ENCODE measurements around the gene TGM3.

TGM3 gene

DNA sequence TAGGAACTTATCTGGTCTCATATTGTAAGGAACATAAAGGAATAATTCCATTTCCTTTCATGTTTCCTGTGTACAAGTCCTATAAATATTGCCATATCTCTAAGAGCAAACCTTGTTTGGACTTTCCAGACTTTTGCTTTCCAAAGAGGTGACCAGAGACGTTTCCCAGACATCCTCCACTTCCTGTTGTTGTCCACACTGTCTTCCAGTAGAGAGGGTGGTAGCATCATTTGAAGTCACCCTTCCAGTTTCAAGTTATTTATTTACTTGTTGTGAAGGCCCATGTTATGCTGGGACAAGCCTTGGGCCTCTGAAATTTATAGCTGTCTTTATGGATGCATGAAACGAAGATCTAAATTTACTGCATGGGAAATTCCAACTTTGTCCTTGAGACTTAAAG is 10.6 kb upstream of the TGM3 start:
- DNase-seq (ENCODE audit: low spot score) = no peak

DNA sequence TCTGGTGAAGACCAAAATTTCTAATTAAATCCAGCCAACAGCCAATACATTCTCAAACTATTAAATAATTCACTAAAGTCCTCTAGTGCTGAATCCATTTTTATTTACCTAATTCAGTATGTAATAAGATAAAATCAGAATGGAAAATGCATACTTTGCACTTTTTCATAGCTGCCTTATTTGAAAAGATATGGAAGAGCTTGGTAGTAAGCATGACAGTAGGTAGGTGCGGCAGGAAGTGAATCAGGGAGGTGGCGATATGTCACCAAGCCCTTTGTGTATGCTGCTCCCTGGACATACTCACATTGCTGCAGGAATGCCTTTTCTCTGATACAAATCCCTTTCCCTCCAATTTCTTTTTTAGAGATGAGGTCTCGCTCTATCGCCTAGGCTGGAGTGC is 10.2 kb upstream of the TGM3 start:
- no peak for DNase-seq (ENCODE audit: low spot score)

DNA sequence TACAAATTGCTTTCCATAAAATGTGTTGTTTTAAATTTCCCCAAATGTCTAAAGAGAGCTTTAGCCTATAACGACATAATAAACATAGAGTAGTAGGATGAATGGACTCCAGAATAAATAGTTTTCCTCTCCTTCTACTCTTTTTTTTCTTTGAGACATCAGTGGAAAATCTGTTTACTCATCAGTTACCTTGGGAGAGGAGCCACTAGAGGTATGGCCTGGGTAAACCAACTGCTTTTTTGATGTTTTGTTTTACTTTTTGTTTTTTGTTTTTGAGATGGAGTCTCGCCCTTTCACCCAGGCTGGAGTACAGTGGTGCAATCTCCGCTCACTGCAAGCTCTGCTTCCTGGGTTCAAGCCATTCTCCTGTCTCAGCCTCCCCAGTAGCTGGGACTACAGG is 8.3 kb upstream of the TGM3 start:
- DNase-seq (ENCODE audit: low spot score) = no peak

DNA sequence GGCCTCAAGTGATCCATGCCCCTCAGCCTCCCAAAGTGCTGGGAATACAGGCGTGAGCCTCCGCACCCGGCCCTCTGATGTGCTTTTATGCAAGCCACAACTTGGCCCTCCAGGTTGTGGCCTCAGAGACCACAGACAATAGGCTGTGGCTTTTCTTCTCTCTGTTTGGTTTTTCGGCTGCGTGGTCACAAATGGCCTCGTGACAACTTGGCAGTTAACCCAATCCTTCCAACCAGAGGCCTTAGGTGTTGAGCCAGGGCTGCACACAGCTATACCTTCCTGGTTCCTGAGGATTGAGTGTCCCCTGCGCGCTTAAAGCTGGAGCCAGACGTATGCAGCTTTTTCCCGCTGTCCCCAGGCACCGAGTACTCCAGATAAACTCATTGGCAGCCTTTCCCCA is 6.3 kb upstream of the TGM3 start:
- DNase-seq (ENCODE audit: low spot score) = no peak

DNA sequence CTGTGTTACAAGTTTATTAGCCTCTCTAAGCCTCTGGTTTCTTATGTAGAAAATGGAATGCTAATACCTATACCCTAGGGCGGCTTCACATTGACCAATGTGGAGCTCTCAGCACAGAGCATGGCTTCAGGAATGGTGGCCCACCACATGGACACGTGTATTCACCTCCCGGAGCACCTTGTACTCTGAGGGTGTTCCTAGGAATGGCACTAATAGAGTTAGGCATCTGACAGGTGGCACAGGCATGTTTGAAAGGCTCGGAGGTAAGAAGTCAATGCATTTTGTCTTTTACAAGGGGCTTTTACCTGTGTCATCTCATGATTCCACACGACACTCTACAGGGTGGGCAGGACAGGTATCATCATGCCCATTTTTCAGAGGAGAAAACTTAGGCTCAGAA is 5.3 kb upstream of the TGM3 start:
- no peak for DNase-seq (ENCODE audit: low spot score)

DNA sequence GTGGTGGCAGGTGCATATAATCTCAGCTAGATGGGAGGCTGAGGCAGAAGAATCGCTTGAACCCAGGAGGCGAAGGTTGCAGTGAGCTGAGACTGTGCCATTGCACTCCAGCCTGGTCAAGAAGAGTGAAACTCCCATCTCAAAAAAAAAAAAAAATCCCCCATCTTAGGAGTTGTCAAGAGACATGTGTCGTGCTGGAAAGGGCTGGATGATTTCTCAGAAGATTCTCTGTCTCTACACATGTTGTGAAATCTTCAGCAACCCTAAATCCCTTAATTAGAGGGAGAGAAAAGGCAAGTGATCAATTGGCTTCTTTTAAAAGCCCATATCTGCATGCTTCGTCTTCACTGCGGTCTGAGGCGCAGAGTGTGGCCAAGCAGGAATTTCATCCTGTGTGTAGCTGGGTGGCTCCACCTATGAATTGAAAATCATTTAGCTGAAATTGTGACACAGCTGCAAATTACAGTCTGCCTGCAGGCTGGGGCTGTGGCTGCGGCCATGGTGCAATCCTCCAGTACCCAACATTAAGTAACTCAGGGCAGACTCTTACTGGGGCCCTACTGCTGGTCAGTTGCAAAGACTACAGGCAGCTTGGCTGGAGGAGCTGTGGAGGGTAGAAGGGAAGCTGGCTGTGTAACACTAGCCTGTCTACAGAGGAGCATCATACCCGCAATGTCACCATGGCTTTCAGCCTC is 3.2 kb upstream of the TGM3 start:
- DNase-seq (ENCODE audit: low spot score) = no peak

DNA sequence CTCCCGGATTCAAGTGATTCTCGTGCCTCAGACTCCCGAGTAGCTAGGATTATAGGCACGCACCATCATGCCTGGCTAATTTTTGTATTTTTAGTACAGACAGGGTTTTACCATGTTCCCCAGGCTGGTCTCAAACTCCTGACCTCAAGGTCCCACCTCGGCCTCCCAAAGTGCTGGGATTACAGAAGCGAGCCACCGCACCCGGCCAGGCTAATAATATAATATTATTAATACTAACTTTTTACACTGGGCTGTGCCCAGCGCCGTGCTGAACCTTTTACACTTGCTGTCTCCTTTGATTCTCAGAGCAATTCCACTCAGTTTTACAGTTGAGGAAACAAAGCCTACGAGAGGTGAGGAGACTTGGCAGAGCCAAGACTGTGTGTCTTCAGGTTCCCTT is 2.3 kb upstream of the TGM3 start:
- no peak for DNase-seq (ENCODE audit: low spot score)

DNA sequence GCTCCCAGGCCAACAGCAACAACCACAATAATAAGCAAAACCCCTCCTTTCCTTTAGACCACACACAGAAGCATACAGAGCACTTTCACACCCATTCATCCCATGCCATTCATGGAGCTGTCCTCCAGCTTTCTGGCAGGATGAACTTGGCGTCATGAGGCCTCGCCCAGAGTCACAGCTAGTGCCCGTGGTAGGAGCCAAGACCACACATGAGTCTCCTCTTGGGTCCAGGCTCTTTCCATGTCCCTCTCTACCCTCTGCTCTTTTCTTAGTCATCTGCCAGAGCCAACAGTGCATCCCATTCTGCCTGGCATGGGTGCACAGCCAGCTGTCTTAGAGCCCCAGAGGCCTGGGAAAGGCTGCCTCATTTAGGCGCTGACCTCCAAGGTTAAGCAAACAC is 1.8 kb upstream of the TGM3 start:
- DNase-seq (ENCODE audit: low spot score) = no peak

DNA sequence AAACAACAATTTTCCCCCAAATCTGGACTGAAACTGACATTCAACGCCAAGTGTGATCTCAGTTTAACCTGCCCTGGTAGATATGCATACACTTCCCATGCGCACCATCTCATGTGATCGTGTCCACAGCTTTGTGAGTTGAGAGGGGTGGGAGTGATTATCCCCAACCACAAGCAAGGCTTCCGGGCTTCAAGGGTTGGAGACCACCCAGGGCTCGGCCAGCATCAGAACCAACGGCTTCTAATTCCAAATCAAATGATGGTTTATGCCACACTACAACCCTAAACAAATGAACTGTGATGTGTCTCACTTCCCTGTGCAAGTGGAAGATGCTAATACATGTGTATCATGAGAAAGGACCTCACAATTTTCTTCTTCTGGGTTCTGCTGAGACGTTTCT is 515 bp upstream of the TGM3 start:
- DNase-seq (ENCODE audit: low spot score) = no peak

DNA sequence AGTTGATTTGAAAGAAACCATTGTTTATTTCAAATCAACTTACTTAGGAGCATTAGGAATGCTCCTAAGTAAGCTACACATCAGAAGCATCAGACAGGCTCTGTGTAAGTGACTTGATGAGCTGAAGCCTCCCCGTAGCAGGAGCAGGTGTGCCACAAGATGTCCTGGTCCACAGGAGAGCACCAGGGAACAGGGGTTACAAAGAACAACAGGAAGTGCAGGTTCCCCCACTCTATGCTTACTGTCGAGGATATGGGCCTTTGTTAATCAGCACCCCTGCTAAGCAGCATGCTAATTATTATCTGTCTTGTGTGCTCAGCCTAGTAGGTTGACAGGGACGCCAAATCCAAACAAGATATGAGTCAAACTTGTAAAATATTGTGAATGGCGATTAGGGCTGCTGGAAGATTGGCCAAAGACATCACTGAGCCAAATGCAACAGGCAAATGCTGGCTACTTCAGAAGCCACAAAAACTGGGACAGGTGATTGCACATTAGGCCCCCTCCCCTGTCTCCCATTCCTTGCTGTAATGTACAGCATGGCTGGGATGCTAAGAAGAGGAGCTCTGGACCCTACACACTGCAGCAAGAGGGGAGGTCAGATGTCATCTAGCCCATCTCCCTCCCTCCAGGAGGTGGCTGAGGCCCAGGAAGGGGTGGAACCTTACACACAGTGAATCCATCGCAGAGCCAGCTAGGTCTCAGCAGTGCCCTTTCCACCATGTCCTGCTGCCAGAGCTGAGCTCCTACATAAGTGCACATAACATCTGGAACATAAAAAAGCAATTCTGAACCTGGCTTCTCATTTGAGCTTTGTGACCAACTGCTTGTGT is 939 bp downstream of the TGM3 start:
- DNase-seq (ENCODE audit: low spot score) = no peak

DNA sequence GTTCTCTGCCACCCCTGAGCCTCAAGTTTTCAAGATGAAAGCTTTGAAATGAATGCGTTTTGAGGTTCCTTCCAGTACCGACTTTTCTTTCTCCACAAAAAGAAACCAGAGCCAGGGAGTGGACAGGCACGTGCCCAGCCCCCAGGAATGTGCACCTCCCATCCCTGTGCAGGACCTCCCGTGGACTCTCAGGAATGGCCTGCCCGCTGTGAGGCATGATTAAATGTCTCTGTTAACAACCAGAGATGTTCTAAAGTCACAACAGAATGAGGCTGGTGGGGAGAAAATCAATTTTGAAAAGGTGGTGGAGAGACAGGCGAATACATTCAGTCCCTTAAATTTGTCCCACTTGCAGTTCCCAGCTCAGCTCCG is 1.5 kb downstream of the TGM3 start:
- DNase-seq (ENCODE audit: low spot score) = no peak

DNA sequence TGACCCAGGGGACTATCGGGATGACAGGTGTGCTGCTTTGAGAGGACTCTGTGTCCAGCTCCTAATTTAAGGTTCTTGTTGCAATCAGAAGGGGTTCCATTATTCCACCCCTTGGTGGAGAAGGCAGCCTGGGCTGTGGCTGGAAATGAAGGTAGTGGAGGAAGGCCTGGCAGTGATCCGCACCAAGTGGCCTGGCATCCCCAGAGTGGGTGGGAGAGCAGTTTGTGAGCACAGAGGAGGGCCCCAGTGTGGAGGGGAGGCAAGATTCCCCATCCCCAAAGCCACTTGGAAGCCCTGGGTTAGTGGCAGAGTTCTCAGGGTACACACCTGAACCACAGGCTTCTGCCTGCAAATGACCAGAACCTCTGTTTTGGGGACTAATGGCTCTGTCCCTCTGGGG is 2.3 kb downstream of the TGM3 start:
- no peak for DNase-seq (ENCODE audit: low spot score)

DNA sequence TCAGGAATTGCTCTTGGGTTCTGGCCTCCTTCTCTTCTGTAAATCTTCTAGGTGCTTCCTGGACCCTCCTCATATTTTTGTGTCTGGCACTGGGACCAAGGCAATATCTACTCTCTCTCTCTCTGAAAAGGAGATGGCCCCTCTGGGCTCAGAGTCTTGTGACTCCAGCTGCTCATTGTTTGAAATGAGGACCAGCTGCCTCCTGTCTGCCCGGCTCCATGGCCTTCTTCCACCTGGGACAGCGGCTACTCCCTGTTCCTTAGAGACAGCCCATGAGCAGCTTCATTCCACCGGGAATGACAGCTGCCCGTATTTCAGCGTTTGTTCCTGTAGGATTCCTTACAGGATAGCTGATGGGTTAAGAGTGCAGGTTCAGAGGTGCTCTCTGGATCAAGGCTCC is 2.9 kb downstream of the TGM3 start:
- DNase-seq (ENCODE audit: low spot score) = no peak

DNA sequence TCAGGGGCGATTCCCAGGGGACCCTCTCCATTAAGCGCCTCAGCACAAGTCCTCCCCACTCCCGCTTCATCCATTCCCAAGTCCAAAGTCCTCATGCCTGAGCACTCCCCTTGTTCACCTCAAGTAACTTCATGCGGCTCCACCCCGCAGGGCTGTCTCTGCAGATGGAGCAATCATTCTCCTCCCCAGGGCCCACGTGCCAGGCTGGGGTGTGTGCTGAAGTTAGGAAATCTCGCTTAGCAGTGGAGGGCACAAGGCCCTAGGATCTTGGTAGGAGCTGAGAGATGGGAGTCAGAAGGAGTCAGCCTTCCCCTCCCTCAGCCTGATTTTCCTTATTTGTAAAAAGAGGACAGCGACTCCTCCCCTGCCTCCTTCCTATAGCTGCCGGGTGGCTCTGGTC is 3.5 kb downstream of the TGM3 start:
- DNase-seq (ENCODE audit: low spot score) = no peak

DNA sequence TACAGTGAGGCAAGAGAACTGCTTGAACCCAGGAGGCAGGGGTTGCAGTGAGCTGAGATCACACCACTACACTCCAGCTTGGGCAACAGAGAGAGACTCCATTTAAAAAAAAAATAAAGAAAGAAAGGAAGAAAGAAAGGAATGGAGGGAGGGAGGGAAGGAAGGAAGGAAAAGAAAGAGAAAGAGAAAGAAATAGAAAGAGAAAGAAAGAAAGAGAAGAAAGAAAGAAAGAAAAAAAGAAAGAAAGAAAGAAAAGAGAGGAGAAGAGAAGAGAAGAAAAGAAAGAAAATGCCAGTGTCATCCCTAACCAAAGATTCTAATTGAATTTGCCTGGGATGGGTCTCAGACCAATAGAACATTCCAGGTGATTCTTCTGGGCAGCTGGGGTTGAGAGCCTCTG is 4.2 kb downstream of the TGM3 start:
- no peak for DNase-seq (ENCODE audit: low spot score)

DNA sequence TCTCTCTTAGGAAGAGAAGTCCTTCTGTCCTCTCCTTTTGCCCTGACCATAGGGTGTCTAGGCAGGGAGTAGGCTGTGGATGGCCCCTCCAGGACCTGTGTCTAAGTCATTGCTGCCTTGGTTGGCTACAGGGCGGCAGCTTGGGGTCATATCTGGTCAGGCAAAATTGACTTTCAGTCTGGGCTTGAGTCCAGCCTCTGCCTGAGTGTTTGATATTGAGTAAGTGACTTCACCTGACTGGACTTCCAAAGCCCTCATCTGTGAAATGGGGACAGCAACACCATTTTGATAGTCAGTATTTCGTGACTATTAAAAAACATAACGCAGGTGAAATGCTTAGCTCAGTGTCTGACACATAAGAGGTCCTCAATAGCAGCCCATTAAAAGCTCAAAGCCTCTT is 4.6 kb downstream of the TGM3 start:
- no peak for DNase-seq (ENCODE audit: low spot score)

DNA sequence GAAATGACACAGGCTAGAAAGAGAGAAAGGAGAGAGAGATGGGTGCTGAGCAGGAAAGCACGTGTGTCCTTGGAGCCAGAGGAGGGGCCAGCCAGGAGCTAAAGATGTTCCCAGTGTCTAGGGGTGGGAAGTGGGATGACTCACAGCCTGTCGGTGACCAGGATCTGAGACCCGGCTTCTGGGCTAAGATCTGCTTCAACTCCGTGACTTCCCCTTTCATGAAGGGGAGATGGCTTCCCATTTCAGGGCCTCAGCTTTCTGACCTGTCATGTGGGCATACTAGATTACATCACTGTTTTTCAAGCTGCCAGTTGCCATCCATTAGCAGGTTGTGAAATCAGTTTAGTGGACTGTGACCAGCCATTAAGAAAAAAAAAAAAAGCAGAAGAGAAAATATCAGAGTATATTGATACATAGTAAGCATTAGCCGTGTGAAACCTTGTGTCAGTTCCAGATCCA is 5.4 kb downstream of the TGM3 start:
- peak; percentile 71 for DNase-seq (ENCODE audit: low spot score)

DNA sequence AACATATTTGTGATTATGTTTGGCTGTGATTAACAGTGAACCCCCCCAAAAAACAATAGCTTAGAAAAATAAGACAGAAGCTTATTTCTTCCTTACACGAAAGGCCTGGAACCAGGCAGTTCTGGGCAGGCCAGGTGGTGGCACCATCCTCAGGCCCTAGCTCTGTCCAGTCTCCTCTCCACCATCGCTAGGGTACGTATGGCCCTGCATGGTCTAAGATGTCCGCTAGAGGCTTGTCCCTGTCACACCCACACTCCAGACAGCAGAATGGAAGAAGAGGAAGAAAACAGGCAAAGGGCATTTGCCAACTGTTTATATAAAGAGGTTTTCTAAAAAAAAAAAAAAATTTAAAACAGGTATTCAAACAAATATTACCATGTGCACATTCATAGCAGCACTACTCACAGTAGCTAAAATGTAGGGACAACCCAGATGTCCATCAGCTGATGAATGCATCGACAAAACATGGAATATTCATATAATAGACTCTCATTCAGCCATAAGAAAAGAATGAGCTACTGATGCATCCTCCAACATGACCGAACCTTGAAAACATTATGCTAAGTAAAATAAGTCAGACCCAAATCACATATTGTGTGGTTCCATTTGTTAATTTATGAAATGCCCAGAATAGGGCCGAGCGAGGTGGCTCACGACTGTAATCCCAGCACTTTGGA is 6.7 kb downstream of the TGM3 start:
- no peak for DNase-seq (ENCODE audit: low spot score)

DNA sequence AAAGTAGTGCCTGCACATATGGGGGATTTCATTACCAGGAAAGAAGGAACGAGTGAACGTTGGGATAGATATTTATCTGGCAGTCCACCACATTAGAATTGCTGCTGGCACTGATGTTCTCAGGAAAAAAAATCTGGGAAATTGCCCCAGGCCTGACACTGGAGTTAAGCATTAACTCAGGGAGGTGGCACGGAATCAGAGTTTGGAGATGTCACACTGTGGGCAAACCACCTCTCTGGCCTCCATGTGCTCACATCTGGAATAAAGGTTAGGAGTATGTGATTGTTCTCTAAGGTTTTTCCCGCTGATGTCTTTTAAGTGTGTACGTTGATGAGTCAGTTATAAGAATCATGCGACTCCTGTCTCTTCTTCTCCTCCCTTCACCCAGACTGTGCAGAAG is 7.9 kb downstream of the TGM3 start:
- no peak for DNase-seq (ENCODE audit: low spot score)

DNA sequence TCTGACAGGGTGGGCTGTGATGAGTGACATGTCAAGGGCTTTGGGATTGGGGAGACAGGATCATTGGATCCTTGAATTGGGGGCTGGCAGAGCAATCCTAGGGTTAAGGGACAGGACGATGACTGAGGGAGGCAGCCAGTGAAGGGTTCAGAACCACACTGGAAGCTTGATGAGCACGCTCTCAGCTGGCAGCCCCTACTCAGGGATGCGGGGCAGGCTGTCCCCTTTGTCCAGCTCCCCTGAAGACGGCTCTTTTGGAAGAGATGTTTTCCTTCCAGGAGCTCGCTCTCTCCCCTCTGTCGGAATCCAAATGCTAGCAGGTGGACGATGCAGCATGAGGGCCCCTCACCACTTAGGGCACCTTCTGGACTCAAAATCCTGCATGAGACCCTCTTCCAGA is 8.4 kb downstream of the TGM3 start:
- no peak for DNase-seq (ENCODE audit: low spot score)

DNA sequence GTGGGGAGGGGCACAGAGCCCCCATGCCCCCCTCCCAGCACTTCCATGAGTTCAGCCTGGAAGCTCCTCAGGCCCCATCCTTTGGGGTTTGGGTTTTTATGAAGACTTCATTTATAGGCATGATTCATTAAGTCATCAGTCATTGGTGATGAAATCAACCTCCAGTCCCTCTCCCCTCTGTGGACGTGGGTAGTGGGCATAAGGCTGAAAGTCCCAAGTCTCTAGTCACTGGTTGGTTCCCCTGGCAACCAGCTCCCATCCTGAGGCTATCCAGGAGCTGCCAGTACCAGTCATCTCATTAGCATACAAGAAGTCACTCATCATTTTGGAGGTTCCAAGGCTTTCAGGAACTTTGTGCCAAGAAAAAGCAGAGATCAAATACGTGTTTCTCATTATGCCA is 9.2 kb downstream of the TGM3 start:
- no peak for DNase-seq (ENCODE audit: low spot score)

DNA sequence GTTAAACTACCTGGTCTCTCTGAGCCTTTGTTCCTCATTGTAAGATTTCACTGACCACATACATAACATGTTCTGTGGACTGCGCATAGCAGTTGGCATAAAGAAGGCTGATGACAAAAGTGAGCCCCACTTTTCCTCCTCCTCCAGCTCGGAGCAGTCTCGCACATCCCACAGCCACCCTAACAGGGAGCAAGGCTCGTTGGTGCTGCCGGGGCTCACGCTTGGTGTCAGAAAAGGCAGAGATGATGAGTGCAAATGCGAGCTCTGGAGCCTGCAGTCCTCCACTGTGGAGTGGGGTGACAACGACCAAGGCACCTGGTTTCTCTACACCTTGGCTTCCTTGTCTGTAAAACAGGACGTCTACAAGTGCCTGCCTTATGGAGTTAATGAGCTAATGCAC is 9.7 kb downstream of the TGM3 start:
- DNase-seq (ENCODE audit: low spot score) = no peak

DNA sequence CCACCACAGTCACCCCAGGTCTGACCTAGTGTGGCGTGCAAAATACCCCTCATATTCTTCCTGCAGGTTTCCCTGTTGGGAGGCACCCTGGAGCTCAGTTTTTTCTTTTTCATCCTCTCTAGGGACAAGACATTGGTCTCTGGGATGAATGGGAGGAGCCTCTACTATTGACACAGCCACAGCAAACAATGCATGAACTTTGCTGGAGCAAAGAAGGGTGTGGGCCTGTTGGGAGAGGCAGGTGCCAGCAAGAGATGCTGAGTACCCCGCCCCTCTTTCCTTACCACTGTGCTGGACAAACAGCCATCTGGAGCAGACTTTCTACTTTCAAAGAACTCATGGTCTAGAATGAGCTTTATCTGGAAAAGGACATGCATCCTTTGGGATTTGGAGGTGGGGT is 10.1 kb downstream of the TGM3 start:
- DNase-seq (ENCODE audit: low spot score) = no peak

Measured in Ammon's horn (tissue), 1 donor.